Mammary epithelial cell (primary cell): ENCODE data around the gene C2CD4D.
"Not testable (repeated sequence)": the region's sequence is repeated elsewhere in the genome, so short reads cannot be mapped to it uniquely, and the experiment has no call there.

Experiments
- EZH2 ChIP-seq: IDR thresholded peaks from 2 replicates; pipeline ENCODE4 v1.6.1; 2012; ENCODE audit warnings: low read length, inconsistent platforms, borderline replicate concordance
- TF ChIP-seq, protein P1 (sequence below), 2 donors: IDR thresholded peaks in 1 of 2; conservative IDR thresholded peaks in 1 of 2; 2 replicates each; pipeline ENCODE4 v1.5.1; 2011 to 2012; ENCODE audit warnings: inconsistent platforms in 2 of 2, low read length in 2 of 2, mild to moderate bottlenecking in 2 of 2, control low read depth in 1 of 2, low read depth in 1 of 2; ENCODE audit not compliant: insufficient read depth in 1 of 2; ENCODE audit errors: extremely low read depth in 1 of 2

DNA sequence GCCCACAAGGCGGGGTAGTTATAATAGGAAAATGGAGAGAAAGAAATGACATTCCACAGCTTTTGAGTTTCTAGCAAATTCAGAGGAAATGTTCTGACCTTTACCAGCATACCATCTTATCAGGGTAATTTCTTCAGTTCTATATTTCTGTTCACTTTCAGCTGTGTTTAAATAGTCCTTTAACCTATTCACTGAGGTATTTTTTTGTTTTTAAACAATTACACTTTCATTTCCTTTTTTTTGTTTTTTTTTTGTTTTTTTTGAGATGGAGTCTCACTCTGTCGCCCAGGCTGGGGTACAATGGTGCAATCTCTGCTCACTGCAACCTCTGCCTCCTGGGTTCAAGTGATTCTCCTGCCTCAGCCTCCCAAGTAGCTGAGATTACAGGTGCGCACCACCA is 44.8 kb upstream of the C2CD4D start:
- TF ChIP-seq, protein P1, sequence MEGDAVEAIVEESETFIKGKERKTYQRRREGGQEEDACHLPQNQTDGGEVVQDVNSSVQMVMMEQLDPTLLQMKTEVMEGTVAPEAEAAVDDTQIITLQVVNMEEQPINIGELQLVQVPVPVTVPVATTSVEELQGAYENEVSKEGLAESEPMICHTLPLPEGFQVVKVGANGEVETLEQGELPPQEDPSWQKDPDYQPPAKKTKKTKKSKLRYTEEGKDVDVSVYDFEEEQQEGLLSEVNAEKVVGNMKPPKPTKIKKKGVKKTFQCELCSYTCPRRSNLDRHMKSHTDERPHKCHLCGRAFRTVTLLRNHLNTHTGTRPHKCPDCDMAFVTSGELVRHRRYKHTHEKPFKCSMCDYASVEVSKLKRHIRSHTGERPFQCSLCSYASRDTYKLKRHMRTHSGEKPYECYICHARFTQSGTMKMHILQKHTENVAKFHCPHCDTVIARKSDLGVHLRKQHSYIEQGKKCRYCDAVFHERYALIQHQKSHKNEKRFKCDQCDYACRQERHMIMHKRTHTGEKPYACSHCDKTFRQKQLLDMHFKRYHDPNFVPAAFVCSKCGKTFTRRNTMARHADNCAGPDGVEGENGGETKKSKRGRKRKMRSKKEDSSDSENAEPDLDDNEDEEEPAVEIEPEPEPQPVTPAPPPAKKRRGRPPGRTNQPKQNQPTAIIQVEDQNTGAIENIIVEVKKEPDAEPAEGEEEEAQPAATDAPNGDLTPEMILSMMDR (conservative IDR thresholded peaks at IDR 0.05 in 1 of 2, IDR thresholded peaks at IDR 0.05 in 1 of 2; ENCODE audit: extremely low read depth in 1 of 2, insufficient read depth in 1 of 2, low read depth in 1 of 2, low read length in 2 of 2) = not testable (repeated sequence)
- TF ChIP-seq EZH2 = not testable (repeated sequence)
